HG03097 (cell line): ENCODE measurements around the gene ZSWIM3.
"Not testable (repeated sequence)": the region's sequence is repeated elsewhere in the genome, so short reads cannot be mapped to it uniquely, and the experiment has no call there.

Experiments
- ATAC-seq: cut with Tn5 transposase; IDR thresholded peaks from one replicate; pipeline ENCODE4 v1.9.1; 2021; ENCODE audit not compliant: unreplicated experiment, low FRiP score

Gene ZSWIM3

GRCh38 chr20:45859916-45860315, 2.5 kb downstream of the ZSWIM3 start:
- ATAC-seq = no peak

DNA sequence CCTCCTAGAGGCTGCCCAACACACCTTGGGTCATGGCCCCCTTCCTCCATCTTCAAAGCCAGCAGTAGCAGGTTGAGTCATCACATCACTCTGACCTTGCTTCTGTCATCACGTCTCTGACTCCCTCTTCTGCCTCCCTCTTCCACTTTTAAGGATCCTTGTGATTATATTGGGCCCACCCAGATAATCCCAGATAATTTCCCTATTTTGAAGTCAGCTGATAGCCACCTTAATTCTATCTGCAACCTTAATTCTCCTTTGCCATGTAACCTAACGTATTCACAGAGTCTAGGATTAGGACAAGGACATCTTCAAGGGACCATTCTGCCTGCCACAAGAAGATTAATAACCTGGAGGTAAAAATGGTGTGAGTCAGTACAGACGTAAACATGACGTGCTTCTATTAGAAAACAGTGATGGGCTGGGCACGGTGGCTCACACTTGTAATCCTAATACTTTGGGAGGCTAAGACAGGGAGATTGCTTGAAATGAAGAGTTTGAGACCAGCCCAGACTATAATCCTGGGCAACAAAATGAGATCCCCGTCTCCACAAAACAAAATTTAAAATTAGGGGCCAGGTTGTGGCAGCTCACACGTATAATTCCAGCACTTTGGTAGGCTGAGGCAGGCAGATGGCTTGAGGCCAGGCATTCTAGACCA, 3.3 kb downstream of the ZSWIM3 start:
- ATAC-seq = no peak

DNA sequence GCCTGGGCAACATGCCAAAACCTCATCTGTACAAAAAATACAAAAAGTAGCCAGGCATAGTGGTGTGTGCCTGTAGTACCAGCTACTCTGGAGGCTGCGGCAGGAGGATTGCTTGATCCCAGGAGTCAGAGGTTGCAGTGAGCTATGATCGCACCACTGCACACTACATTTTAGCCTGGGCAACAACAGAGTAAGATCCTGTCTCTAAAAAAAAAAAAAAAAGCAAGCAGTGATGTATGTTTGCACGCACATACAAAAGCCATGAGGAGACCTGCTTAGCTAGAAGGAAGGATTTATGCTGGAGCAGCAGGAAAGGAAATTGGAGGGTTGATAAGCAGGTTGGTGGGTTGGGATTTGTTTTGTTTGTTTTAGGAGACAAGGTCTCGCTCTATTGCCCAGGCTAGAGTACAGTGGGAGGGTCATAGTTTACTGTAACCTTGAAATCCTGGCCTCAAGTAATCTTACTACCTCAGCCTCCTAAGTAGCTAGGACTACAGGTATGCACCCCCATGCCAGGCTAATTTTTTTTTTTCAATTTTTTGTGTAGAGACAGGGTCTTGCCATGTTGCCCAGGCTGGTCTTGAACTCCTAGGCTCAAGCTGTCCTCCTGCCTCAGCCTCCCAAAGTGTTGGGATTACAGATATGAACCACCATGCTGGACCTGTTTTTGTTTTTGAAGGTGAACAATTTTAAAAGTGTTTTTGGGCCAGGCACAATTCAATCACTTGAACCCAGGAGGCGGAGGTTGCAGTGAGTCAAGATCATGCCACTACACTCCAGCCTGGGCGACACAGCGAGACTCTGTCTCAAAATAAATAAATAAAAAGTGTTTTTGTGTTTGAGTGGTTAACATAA, 4.0 kb downstream of the ZSWIM3 start:
- ATAC-seq = no peak

DNA sequence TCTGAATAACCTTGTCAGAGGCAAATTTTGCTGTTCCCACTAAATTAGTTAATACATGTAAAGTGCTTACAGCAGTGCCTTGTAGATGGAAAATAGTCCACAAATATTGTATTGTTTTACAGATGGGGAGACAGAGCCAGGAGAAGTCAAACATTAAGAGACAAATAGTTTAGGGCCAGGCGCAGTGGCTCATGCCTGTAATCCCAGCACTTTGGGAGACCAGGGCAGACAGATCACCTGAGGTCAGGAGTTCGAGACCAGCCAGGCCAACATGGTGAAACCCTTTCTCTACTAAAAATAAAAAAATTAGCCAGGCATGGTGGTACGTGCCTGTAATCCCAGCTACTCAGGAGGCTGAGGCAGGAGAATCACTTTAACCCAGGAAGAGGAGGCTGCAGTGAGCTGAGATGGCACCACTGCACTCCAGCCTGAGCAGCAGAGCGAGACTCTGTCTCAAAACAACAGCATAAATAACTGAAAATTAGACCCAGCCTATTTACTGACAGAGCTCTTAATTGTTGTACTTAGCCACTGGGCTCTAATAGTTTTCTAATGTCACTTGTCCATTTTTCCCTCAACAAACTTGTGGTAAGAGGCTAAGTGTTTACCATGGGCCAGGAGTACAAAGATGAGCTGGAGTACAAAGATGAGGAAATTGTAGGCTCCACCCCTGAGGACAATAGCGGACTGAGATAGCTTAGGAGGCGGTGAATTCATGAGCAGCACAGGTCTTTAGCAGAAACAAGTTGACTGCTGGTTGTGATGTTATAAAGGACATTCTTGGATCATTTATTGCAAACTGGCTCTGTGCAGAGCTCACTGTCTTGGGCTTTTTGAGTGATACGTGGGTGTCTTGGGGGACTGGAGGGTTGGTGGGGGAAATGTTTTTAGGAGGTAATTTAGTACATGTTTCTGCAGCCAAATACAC, 6.4 kb downstream of the ZSWIM3 start:
- ATAC-seq = no peak

DNA sequence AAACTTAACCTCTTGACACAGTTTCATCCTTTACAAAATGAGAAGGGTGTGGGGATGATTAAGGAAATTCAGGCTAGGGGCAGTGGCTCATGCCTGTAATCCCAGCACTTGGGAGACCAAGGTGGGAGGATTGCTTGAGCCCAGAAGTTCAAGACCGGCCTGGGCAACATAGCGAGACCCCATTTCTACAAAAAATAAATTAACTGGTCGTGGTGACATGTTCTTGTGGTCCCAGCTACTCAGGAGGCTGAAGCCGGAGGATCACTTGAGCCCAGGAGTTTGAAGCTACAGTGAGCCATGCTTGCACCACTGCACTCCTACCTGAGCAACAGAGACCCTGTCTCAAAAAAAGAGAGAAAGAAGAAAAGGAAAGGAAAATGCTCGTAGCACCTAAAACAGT, 9.0 kb downstream of the ZSWIM3 start:
- ATAC-seq = no peak

GRCh38 chr20:45867136-45867818, 9.9 kb downstream of the ZSWIM3 start:
- no peak for ATAC-seq

- ATAC-seq = no peak
These were observed 10.4 kb downstream of the ZSWIM3 start for GRCh38 chr20:45867819-45868176.

DNA sequence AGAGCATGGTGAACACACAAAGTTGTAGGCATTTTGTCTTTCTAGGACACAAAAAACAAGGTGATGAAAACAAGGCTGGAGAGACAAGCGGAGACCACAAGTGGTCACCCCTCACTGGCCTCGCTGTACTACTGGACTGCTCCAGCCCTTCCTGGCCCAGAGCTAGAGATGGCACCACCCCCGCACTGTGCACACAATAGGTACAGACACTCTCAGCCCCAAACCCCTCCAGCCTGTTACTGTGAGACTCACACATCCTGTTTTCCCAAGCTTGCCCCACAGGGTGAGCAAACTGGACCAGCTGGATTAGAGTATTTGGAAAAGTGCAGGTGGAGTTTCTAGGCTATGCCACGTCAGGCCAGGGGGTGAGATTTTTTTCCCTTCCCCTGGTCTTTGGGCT, 15.2 kb downstream of the ZSWIM3 start:
- no peak for ATAC-seq

- ATAC-seq = no peak
These were observed 16.1 kb downstream of the ZSWIM3 start for GRCh38 chr20:45873409-45874103.

DNA sequence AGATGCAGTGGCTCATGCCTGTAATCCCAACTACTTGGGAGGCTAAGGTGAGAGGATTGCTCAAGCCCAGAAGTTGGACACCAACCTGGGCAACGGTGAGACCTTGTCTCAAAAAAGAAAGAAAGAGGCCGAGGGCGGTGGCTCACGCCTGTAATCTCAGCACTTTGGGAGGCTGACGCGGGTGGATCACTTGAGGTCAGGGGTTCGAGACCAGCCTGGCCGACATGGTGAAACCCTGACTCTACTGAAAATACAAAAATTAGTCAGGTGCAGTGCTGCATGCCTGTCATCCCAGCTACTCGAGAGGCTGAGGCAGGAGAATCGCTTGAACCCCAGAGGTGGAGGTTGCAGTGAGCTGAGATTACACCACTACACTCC, 16.7 kb downstream of the ZSWIM3 start:
- not testable (repeated sequence) for ATAC-seq

GRCh38 chr20:45874576-45874975, 17.2 kb downstream of the ZSWIM3 start:
- no peak for ATAC-seq

DNA sequence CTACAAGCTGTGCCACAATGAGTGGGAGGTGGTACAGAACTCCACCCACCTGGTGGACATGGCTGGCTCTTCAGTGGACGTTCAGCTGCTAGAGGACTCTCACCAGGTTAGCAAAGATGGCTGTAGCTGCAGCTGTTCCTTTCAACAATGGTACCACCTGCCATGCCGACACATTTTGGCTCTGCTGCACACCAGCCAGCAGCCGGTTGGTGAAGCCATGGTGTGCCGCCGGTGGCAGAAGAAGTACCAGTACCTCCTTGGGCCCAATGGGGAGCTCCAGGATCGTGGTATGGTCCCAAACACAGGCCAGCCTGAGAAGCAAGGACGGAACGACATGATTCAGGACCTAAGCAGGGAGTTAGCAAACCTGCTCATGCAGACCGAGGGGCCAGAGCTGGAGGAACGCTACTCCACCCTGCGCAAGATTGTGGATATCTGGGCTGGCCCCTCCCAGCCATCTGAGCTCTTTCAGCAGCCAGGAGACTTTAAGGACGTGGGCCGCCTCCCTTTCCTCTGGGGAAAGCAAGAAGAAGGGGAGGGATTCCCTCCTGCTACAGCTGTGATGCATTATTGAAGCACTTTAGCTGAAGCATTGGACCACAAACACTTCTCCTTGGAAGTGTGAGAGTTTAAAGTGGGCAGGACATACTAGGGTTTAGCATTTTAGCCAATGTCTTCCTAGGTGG, 20.8 kb downstream of the ZSWIM3 start:
- ATAC-seq = no peak

DNA sequence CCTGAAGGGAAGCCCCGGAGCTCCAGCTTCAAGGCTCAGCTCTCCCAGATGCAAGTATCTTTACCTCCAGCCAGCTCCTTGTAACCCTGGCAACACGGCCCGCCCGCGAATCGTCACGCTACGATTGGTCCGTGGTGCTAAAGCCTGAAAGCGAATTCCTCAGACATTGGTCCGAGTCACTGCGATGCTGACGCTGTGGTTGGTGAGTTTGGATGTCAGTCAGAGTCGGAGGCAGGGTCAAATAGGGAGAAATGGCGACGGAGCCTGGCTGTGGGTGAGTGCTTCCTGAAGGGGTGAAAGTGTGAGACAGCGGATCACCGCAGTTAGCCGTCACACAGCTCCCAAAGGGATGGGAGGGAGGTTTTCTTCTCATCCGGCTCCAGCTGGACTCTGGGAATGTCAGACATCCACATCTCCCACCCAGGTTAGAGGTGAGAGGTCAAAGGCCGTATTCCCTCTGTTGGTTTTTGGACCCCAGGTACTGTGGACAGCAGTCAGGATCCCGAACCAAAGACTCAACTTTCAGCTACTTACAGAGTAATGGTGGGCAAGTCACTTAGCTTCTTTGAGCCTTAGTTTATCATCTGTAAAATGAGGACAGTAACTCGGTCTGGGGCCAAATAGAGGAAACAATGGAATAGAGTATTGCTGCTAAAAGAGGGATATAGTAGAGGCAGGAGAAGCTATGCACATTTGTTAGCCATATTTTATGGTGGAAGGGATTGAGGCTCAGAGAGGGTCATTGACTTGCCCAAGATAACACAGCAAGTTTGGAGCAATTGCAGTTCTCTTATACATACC, 23.8 kb downstream of the ZSWIM3 start, which contains the start of gene ZSWIM1:
TSS of gene ZSWIM1 (plus strand) at position 240 of the 801 bp plus-strand sequence. CDS start 1,366 bp downstream, outside the sequence.
- ATAC-seq = peak; percentile 93

- no peak for ATAC-seq
These were observed 25.2 kb downstream of the ZSWIM3 start for GRCh38 chr20:45882469-45883099.

- ATAC-seq = no peak
These were observed 25.7 kb downstream of the ZSWIM3 start for GRCh38 chr20:45883100-45883469.

DNA sequence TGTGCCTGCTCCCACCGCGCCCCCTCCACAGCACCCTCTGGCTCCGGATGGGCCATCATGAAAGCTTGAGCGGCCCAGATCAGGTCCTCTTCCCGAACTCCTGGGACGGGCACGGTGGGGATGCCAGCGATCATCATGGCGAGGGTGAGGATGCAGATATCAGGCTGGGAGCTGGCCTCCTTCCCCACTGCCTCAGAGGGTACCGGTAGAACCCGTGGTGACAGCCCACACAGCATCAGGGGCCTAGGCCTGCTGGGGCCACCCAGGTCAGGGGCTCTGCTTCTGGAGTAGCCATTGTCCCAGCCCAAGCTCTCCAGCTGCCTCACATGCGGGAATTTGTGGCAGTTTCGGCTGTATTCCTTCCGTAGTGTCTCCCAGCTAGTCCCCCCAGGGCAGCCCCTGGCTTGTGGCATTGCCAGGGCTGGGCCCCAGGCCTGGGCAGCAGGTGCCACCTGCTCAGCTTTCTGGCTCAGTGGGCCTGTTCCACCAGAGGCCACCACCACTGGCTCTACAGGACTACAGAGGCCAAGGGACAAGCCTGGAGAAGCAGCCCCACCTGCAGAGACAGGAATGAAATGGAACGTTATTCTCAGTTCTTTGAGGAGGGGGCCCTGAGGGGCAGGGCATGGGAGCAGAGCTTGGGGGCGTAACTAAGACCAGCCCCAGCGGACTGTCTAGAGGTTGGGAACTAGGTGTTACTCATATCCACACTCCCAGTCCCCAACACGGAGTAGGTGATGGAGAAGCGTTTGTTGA, 29.4 kb downstream of the ZSWIM3 start:
- ATAC-seq = no peak

DNA sequence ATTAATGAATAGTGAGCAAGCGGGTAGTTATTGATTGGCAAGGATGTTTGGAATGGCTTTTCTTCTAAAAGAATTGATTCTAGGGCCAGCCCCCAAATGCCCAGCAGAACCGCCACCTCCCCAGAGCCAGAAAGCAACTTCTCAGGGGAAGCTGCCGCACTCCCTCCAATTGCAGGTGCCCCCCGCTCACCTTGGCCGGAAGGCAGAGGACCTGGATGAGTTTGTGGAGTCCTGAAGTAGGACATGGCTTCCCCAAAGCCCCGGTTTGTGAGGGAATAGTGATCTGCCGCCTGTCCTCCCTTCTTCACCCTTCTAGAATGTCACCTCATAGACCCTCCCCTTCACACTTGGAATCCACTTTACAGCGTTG, 29.9 kb downstream of the ZSWIM3 start, which contains the start of gene SPATA25:
TSS of gene SPATA25 (minus strand) at position 277 of the 370 bp plus-strand sequence. CDS start at position 245, 32 bp downstream.
- ATAC-seq = no peak
